Endodermal cell (in vitro differentiated cells): ENCODE data around the gene DNAJC10. TPM values are rescaled to one million over a fixed set of nuclear protein-coding genes. Genes with fewer than 3 reads are reported as not detected.

ENCODE experiments used
- DNase-seq: peaks from one replicate; pipeline ENCODE4 v3.0.0-alpha.2; 2017
- H3K27ac ChIP-seq: 2 replicates; pipeline ENCODE4 v1.5.1; 2013; ENCODE audit warnings: mild to moderate bottlenecking, low read depth, low read length, moderate library complexity
- H3K27me3 ChIP-seq: 2 replicates; pipeline ENCODE4 v1.6.1; 2013; ENCODE audit warnings: mild to moderate bottlenecking, low read length, moderate library complexity; ENCODE audit not compliant: insufficient read depth, control insufficient read depth, poor library complexity, severe bottlenecking
- H3K36me3 ChIP-seq: 2 replicates; pipeline ENCODE4 v1.7.0; 2013; ENCODE audit warnings: mild to moderate bottlenecking, low read length, moderate library complexity; ENCODE audit not compliant: control insufficient read depth, insufficient read depth
- H3K4me1 ChIP-seq: one replicate; pipeline ENCODE4 v1.7.0; 2013; ENCODE audit warnings: low read length; ENCODE audit not compliant: control insufficient read depth, insufficient read depth
- H3K4me3 ChIP-seq: 2 replicates; pipeline ENCODE4 v1.5.1; 2013; ENCODE audit warnings: mild to moderate bottlenecking, low read length, moderate library complexity
- H3K9ac ChIP-seq: 2 replicates; pipeline ENCODE4 v1.6.1; 2013; ENCODE audit warnings: mild to moderate bottlenecking, low read length, moderate library complexity; ENCODE audit not compliant: poor library complexity, severe bottlenecking; ENCODE audit errors: extremely low read depth
- H3K9me3 ChIP-seq: 2 replicates; pipeline ENCODE4 v1.6.1; 2013; ENCODE audit warnings: mild to moderate bottlenecking, low read length, moderate library complexity; ENCODE audit not compliant: control insufficient read depth
- H3K27ac Mint-ChIP-seq: 2 replicates; pipeline ENCODE4 v1.8.0; 2020; ENCODE audit warnings: mixed read lengths
- H3K27me3 Mint-ChIP-seq: 2 replicates; pipeline ENCODE4 v1.8.0; 2021; ENCODE audit warnings: mild to moderate bottlenecking, mixed read lengths; ENCODE audit not compliant: insufficient read depth
- H3K36me3 Mint-ChIP-seq: 2 replicates; pipeline ENCODE4 v1.8.0; 2020; ENCODE audit warnings: low read depth, mixed read lengths
- H3K4me1 Mint-ChIP-seq: 2 replicates; pipeline ENCODE4 v1.8.0; 2020; ENCODE audit warnings: mixed read lengths
- H3K4me3 Mint-ChIP-seq: 2 replicates; pipeline ENCODE4 v1.8.0; 2020; ENCODE audit warnings: mild to moderate bottlenecking, moderate library complexity, mixed read lengths
- H3K9me3 Mint-ChIP-seq: 2 replicates; pipeline ENCODE4 v1.8.0; 2020; ENCODE audit warnings: mild to moderate bottlenecking, mixed read lengths
- WGBS, 2 experiments: methylation state at CpG; one replicate each; pipeline versions ENCODE4 v1.1.5 to v1.1.7; 2013; ENCODE audit warnings: missing lambda C conversion rate in 2 of 2, mixed read lengths in 1 of 2; ENCODE audit not compliant: insufficient coverage in 1 of 2, insufficient read length in 1 of 2; 5-methylcytosine and 5-hydroxymethylcytosine counted together
- total RNA-seq, 2 donors: library from RNA; stranded (reverse); fragmentation: NEBNext Ultra II Directional in 1 of 2; extraction: Animal tissue kit (Norgen Biotek cat#: 25700) in 1 of 2; gene quantifications; 2 replicates in 1 of 2; 3 replicates in 1 of 2; pipeline ENCODE4 v1.2.1, GENCODE V29; 2021
- TF ChIP-seq, protein P1 (sequence below): fragments of 200-600 bp; sonication (generic); conservative IDR thresholded peaks from 2 replicates; pipeline ENCODE4 v1.5.0; 2021; ENCODE audit warnings: antibody characterized with exemption, mild to moderate bottlenecking

Gene DNAJC10
- total RNA-seq, 2 donors from 2014 or later = 212 to 232 TPM

DNA sequence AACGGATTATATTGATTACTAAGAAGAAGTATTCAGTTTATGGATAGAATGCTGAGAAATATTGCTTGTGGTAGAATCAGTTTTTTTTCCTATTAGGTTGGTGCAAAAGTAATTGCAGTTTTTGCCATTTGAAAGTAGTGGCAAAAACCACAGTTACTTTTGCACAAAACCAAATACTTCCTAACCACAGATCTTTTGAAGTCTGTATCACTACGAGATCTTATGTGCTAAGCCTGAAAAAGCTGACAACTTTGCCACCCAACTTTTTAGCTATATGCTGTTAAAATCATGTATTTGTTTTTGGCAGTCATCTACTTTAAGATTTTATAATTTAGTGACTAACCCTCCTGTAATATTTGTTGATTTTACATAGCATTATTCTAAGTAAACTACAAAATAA, 24.6 kb downstream of the DNAJC10 start:
- Mint-ChIP-seq H3K9me3 (peaks cover 6% of the 10 kb centered on the region), H3K27ac (no peak overlapping the region), H3K4me1 (no peaks in the 10 kb centered on the region), H3K27me3 (no peaks in the 10 kb centered on the region), H3K36me3 (peaks cover 81% of the 10 kb centered on the region), H3K4me3 (no peak overlapping the region)
- no peak overlapping the region for H3K4me3 ChIP-seq
- no peak overlapping the region for H3K9ac ChIP-seq
- no peaks in the 10 kb centered on the region for H3K4me1 ChIP-seq
- DNase-seq = no peak
- peaks cover 4% of the 10 kb centered on the region for H3K9me3 ChIP-seq
- no peaks in the 10 kb centered on the region for H3K27me3 ChIP-seq
- peaks cover 88% of the 10 kb centered on the region for H3K36me3 ChIP-seq
- WGBS, 2 experiments = 97 to 100% methylated on average over 1 to 2 of the region's 2 CpGs
- H3K27ac ChIP-seq = no peak overlapping the region
- TF ChIP-seq, protein P1, sequence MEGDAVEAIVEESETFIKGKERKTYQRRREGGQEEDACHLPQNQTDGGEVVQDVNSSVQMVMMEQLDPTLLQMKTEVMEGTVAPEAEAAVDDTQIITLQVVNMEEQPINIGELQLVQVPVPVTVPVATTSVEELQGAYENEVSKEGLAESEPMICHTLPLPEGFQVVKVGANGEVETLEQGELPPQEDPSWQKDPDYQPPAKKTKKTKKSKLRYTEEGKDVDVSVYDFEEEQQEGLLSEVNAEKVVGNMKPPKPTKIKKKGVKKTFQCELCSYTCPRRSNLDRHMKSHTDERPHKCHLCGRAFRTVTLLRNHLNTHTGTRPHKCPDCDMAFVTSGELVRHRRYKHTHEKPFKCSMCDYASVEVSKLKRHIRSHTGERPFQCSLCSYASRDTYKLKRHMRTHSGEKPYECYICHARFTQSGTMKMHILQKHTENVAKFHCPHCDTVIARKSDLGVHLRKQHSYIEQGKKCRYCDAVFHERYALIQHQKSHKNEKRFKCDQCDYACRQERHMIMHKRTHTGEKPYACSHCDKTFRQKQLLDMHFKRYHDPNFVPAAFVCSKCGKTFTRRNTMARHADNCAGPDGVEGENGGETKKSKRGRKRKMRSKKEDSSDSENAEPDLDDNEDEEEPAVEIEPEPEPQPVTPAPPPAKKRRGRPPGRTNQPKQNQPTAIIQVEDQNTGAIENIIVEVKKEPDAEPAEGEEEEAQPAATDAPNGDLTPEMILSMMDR = no peak

DNA sequence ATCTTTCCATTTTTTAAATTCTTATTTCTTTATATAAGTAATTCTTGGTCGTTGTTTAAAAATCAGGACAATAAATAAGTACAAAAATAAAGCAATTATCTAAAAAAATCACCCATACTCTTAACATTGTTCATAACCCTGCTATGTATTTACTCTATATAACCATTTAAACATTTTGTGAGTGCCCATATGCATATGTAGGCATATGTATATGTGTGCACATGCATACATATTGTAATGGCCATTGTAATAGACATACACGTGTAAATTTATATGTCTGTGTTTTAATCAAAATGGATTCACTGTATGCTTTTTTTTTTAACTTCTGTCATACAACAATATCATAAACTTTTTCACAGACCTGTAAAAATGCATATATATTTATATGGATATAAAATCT, 25.6 kb downstream of the DNAJC10 start:
- H3K9ac ChIP-seq = no peak overlapping the region
- peaks cover 12% of the 10 kb centered on the region for H3K9me3 ChIP-seq
- no peaks in the 10 kb centered on the region for H3K27me3 ChIP-seq
- Mint-ChIP-seq H3K9me3 (peaks cover 14% of the 10 kb centered on the region), H3K36me3 (peaks cover 84% of the 10 kb centered on the region), H3K27ac (no peak overlapping the region), H3K27me3 (no peaks in the 10 kb centered on the region), H3K4me1 (no peaks in the 10 kb centered on the region), H3K4me3 (no peak overlapping the region)
- H3K4me1 ChIP-seq = no peaks in the 10 kb centered on the region
- DNase-seq = no peak
- H3K36me3 ChIP-seq = peaks cover 83% of the 10 kb centered on the region
- 100% methylated on average over 2 of the region's 2 CpGs; no CpG with 5 or more reads in 1 of the 2 experiments for WGBS, 2 experiments
- TF ChIP-seq, protein P1 = no peak
- no peak overlapping the region for H3K27ac ChIP-seq
- no peak overlapping the region for H3K4me3 ChIP-seq

DNA sequence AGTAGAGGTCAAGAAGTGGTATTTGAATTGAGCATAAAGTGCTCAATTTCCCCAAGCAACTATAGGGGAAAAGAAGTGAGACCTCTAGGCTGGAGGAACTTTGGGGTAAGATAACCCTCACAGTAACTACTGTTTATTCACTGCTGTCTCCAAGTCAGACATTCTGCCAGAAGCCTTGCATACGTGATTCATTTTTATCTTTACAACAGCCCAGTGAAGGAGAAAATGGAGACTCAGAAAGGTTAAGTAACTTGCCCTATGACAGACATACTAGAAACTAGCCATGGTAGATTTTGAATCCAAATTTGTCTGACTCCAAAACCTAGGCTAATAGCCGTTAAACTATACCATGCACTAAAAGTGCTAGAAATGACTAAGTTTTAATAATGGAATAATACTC, 28.4 kb downstream of the DNAJC10 start:
- H3K36me3 Mint-ChIP-seq = peaks cover 69% of the 10 kb centered on the region
- H3K4me3 Mint-ChIP-seq = no peak overlapping the region
- Histone ChIP-seq H3K27ac (no peak overlapping the region), H3K9me3 (peaks cover 12% of the 10 kb centered on the region), H3K4me1 (no peaks in the 10 kb centered on the region), H3K4me3 (no peak overlapping the region), H3K27me3 (no peaks in the 10 kb centered on the region), H3K9ac (no peak overlapping the region), H3K36me3 (peaks cover 62% of the 10 kb centered on the region)
- TF ChIP-seq, protein P1 = no peak
- no peaks in the 10 kb centered on the region for H3K4me1 Mint-ChIP-seq
- no peaks in the 10 kb centered on the region for H3K27me3 Mint-ChIP-seq
- no peak for DNase-seq
- WGBS, 2 experiments = 89% methylated on average over 2 of the region's 2 CpGs; no CpG with 5 or more reads in 1 of the 2 experiments
- H3K27ac Mint-ChIP-seq = no peak overlapping the region
- peaks cover 14% of the 10 kb centered on the region for H3K9me3 Mint-ChIP-seq
